WTC11 (cell line): ENCODE measurements around the gene NELL2. TPM values are rescaled to one million over a fixed set of nuclear protein-coding genes. Genes with fewer than 3 reads are reported as not detected.

Source experiments
- ATAC-seq: fragments of 200-7000 bp; cut with Tn5 transposase; 2 replicates; pipeline ENCODE4 v1.10.0; 2021; ENCODE audit warnings: mild to moderate bottlenecking, moderate library complexity
- CTCF ChIA-PET: fragments of 300-600 bp; sonication (Branson Sonifier 250); formaldehyde crosslinking; loops from one replicate; lab custom pipeline; 2021; ENCODE audit warnings: antibody characterized with exemption; lab: Charles Lee
- POLR2A ChIA-PET: fragments of 350-600 bp; sonication (Branson Sonifier 250); formaldehyde crosslinking; loops from one replicate; lab custom pipeline; 2021; ENCODE audit warnings: antibody characterized with exemption; lab: Charles Lee
- DNase-seq: peaks from one replicate; pipeline ENCODE4 v3.0.0; 2021; ENCODE audit warnings: low spot score
- H3K27ac Mint-ChIP-seq: 2 replicates; pipeline ENCODE4 v1.8.0; 2021; ENCODE audit warnings: mixed read lengths
- H3K27me3 Mint-ChIP-seq: 2 replicates; pipeline ENCODE4 v1.8.0; 2021; ENCODE audit warnings: low read depth, mild to moderate bottlenecking, moderate library complexity, mixed read lengths
- H3K36me3 Mint-ChIP-seq: 2 replicates; pipeline ENCODE4 v1.8.0; 2021; ENCODE audit warnings: mixed read lengths
- H3K4me1 Mint-ChIP-seq: 2 replicates; pipeline ENCODE4 v1.8.0; 2022; ENCODE audit warnings: mixed read lengths
- H3K4me3 Mint-ChIP-seq: 2 replicates; pipeline ENCODE4 v1.8.0; 2021; ENCODE audit warnings: mild to moderate bottlenecking, moderate library complexity, mixed read lengths
- H3K9me3 Mint-ChIP-seq: 2 replicates; pipeline ENCODE4 v1.8.0; 2021; ENCODE audit warnings: mixed read lengths
- CREB1 ChIP-seq: sonication (generic); formaldehyde crosslinking; IDR thresholded peaks from 2 replicates; pipeline ENCODE4 v1.8.0; 2023; ENCODE audit warnings: mild to moderate bottlenecking, missing genetic modification reagents
- FOXK1 ChIP-seq: sonication (generic); formaldehyde crosslinking; IDR thresholded peaks from 2 replicates; pipeline ENCODE4 v1.8.0; 2022; ENCODE audit warnings: mild to moderate bottlenecking, moderate library complexity, missing genetic modification reagents
- FOXP1 ChIP-seq: sonication (generic); formaldehyde crosslinking; IDR thresholded peaks from 2 replicates; pipeline ENCODE4 v1.8.0; 2022; ENCODE audit warnings: missing genetic modification reagents, mild to moderate bottlenecking, moderate library complexity, borderline replicate concordance
- HMGXB4 ChIP-seq: sonication (generic); formaldehyde crosslinking; IDR thresholded peaks from 2 replicates; pipeline ENCODE4 v1.8.1; 2023; ENCODE audit warnings: mild to moderate bottlenecking, moderate library complexity, missing genetic modification reagents
- IRF2 ChIP-seq: sonication (generic); formaldehyde crosslinking; IDR thresholded peaks from 2 replicates; pipeline ENCODE4 v1.8.0; 2022; ENCODE audit warnings: low read depth, missing genetic modification reagents, borderline replicate concordance
- PRDM15 ChIP-seq: sonication (generic); formaldehyde crosslinking; IDR thresholded peaks from 2 replicates; pipeline ENCODE4 v1.8.0; 2022; ENCODE audit warnings: missing genetic modification reagents
- TCF7 ChIP-seq: sonication (generic); formaldehyde crosslinking; IDR thresholded peaks from 2 replicates; pipeline ENCODE4 v1.8.0; 2022; ENCODE audit warnings: mild to moderate bottlenecking, low read depth, missing genetic modification reagents, moderate library complexity
- TEAD4 ChIP-seq: sonication (generic); formaldehyde crosslinking; IDR thresholded peaks from 2 replicates; pipeline ENCODE4 v1.8.0; 2022; ENCODE audit warnings: mild to moderate bottlenecking, missing genetic modification reagents
- TP53 ChIP-seq: sonication (generic); formaldehyde crosslinking; IDR thresholded peaks from 2 replicates; pipeline ENCODE4 v1.8.1; 2023; ENCODE audit warnings: mild to moderate bottlenecking, missing genetic modification reagents
- USF2 ChIP-seq: sonication (generic); formaldehyde crosslinking; IDR thresholded peaks from 2 replicates; pipeline ENCODE4 v1.8.1; 2023; ENCODE audit warnings: mild to moderate bottlenecking, missing genetic modification reagents, moderate library complexity
- ZNF138 ChIP-seq: sonication (generic); formaldehyde crosslinking; conservative IDR thresholded peaks from 2 replicates; pipeline ENCODE4 v1.8.1; 2022; ENCODE audit warnings: mild to moderate bottlenecking, moderate library complexity, missing genetic modification reagents
- ZNF263 ChIP-seq: sonication (generic); formaldehyde crosslinking; IDR thresholded peaks from 2 replicates; pipeline ENCODE4 v1.8.1; 2022; ENCODE audit warnings: low read depth, mild to moderate bottlenecking, moderate library complexity, missing genetic modification reagents
- ZNF317 ChIP-seq: sonication (generic); formaldehyde crosslinking; IDR thresholded peaks from 2 replicates; pipeline ENCODE4 v1.8.1; 2023; ENCODE audit warnings: low read depth, mild to moderate bottlenecking, moderate library complexity, missing genetic modification reagents, borderline replicate concordance
- ZNF396 ChIP-seq: fragments of 250-450 bp; sonication (Bioruptor Pico); IDR thresholded peaks from 2 replicates; pipeline ENCODE4 v1.8.0; 2021; ENCODE audit warnings: mild to moderate bottlenecking, moderate library complexity, borderline replicate concordance
- ZNF671 ChIP-seq: fragments of 250-450 bp; sonication (Bioruptor Pico); IDR thresholded peaks from 2 replicates; pipeline ENCODE4 v1.8.0; 2021; ENCODE audit warnings: mild to moderate bottlenecking
- total RNA-seq: library from RNA; stranded (reverse); gene quantifications from 3 replicates; pipeline ENCODE4 v1.2.3, GENCODE V29; 2021
- TF ChIP-seq, protein P1 (sequence below): fragments of 250-450 bp; sonication (Bioruptor Pico); IDR thresholded peaks from 2 replicates; pipeline ENCODE4 v1.9.0; 2021; ENCODE audit warnings: moderate library complexity, mild to moderate bottlenecking, inconsistent platforms, borderline replicate concordance
- TF ChIP-seq, protein P2 (sequence below): sonication (generic); formaldehyde crosslinking; IDR thresholded peaks from 2 replicates; pipeline ENCODE4 v1.8.1; 2022; ENCODE audit warnings: mild to moderate bottlenecking, missing genetic modification reagents, moderate library complexity, borderline replicate concordance
- TF ChIP-seq, protein P3 (sequence below): sonication (generic); formaldehyde crosslinking; IDR thresholded peaks from 2 replicates; pipeline ENCODE4 v1.8.1; 2023; ENCODE audit warnings: mild to moderate bottlenecking, missing genetic modification reagents, moderate library complexity
- TF ChIP-seq, protein P4 (sequence below): sonication (generic); formaldehyde crosslinking; IDR thresholded peaks from 2 replicates; pipeline ENCODE4 v1.8.0; 2022; ENCODE audit warnings: mild to moderate bottlenecking, missing genetic modification reagents
- TF ChIP-seq, protein P5 (sequence below): fragments of 250-450 bp; sonication (Bioruptor Pico); IDR thresholded peaks from 2 replicates; pipeline ENCODE4 v1.8.0; 2021; ENCODE audit warnings: mild to moderate bottlenecking

The NELL2 gene
- total RNA-seq, 1 experiment from 2014 or later = 37.4 TPM

GRCh38 chr12:44477331-44477980 lies 398.7 kb downstream of the NELL2 start:
- Mint-ChIP-seq H3K36me3 (peaks cover 37% of the 10 kb centered on the region), H3K4me3 (no peak overlapping the region), H3K27me3 (no peaks in the 10 kb centered on the region), H3K4me1 (no peaks in the 10 kb centered on the region), H3K9me3 (peaks cover 67% of the 10 kb centered on the region)
- DNase-seq = no peak
- POLR2A ChIA-PET = interaction anchor here (0.6 kb wide), 1 partner anchor 23 kb away, joined by 3 read pairs; no protein-coding TSS in a partner anchor
- no peak for TF ChIP-seq PRDM15 (CRISPR knock-in tag)
- TF ChIP-seq USF2 (CRISPR knock-in tag) = no peak
- TF ChIP-seq, protein P1, sequence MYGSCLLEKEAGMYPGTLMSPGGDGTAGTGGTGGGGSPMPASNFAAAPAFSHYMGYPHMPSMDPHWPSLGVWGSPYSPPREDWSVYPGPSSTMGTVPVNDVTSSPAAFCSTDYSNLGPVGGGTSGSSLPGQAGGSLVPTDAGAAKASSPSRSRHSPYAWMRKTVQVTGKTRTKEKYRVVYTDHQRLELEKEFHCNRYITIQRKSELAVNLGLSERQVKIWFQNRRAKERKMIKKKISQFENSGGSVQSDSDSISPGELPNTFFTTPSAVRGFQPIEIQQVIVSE (CRISPR knock-in tag) = no peak
- no peak for TF ChIP-seq HMGXB4 (CRISPR knock-in tag)
- no peak for TF ChIP-seq FOXP1 (CRISPR knock-in tag)
- no peak for TF ChIP-seq TEAD4 (CRISPR knock-in tag)
- no peak for TF ChIP-seq CREB1 (CRISPR knock-in tag)
- TF ChIP-seq, protein P2, sequence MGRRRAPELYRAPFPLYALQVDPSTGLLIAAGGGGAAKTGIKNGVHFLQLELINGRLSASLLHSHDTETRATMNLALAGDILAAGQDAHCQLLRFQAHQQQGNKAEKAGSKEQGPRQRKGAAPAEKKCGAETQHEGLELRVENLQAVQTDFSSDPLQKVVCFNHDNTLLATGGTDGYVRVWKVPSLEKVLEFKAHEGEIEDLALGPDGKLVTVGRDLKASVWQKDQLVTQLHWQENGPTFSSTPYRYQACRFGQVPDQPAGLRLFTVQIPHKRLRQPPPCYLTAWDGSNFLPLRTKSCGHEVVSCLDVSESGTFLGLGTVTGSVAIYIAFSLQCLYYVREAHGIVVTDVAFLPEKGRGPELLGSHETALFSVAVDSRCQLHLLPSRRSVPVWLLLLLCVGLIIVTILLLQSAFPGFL (CRISPR knock-in tag) = no peak
- TF ChIP-seq, protein P3, sequence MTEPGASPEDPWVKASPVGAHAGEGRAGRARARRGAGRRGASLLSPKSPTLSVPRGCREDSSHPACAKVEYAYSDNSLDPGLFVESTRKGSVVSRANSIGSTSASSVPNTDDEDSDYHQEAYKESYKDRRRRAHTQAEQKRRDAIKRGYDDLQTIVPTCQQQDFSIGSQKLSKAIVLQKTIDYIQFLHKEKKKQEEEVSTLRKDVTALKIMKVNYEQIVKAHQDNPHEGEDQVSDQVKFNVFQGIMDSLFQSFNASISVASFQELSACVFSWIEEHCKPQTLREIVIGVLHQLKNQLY = no peak
- TF ChIP-seq TCF7 (CRISPR knock-in tag) = no peak
- no peak for TF ChIP-seq ZNF671 (CRISPR knock-in tag)
- TF ChIP-seq ZNF396 (CRISPR knock-in tag) = no peak
- TF ChIP-seq ZNF263 = no peak
- TF ChIP-seq, all 79 proteins: peak for 0
- H3K27ac Mint-ChIP-seq = no peak overlapping the region
- no peak for ATAC-seq
- CTCF ChIA-PET = interaction anchor here (0.5 kb wide), 1 partner anchor 269 kb away, joined by 3 read pairs; no protein-coding TSS in a partner anchor

DNA sequence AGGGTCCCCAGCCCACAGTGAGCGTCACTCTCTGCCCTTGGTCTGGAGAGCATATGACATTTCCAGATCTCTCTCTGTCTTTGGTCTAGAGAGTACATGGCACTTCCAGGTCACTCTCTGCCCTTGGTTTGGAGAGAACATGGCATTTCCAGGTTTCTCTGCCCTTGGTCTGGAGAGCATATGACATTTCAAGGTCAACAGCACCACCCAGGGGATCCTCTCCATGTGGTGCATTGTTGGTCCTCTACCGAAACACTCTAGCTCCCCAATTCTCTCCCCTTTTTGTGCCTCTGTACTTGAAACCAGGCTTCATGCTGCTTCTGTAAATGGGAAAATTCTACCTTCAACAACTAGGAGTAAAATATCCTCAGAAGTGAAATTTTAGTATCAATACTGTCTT lies 399.4 kb downstream of the NELL2 start:
- ChIA-PET POLR2A (interaction anchor here (0.6 kb wide), 1 partner anchor 24 kb away, joined by 3 read pairs; no protein-coding TSS in a partner anchor), CTCF (interaction anchor here (0.5 kb wide), 1 partner anchor 268 kb away, joined by 3 read pairs; no protein-coding TSS in a partner anchor)
- Mint-ChIP-seq H3K27me3 (no peaks in the 10 kb centered on the region), H3K27ac (no peak overlapping the region), H3K36me3 (peaks cover 35% of the 10 kb centered on the region), H3K4me1 (no peaks in the 10 kb centered on the region), H3K4me3 (no peak overlapping the region), H3K9me3 (peaks cover 59% of the 10 kb centered on the region)
- no peak for ATAC-seq
- DNase-seq = no peak
- TF ChIP-seq, protein P4, sequence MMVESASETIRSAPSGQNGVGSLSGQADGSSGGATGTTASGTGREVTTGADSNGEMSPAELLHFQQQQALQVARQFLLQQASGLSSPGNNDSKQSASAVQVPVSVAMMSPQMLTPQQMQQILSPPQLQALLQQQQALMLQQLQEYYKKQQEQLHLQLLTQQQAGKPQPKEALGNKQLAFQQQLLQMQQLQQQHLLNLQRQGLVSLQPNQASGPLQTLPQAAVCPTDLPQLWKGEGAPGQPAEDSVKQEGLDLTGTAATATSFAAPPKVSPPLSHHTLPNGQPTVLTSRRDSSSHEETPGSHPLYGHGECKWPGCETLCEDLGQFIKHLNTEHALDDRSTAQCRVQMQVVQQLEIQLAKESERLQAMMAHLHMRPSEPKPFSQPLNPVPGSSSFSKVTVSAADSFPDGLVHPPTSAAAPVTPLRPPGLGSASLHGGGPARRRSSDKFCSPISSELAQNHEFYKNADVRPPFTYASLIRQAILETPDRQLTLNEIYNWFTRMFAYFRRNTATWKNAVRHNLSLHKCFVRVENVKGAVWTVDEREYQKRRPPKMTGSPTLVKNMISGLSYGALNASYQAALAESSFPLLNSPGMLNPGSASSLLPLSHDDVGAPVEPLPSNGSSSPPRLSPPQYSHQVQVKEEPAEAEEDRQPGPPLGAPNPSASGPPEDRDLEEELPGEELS = no peak
- TF ChIP-seq ZNF263 = no peak
- TF ChIP-seq ZNF138 (CRISPR knock-in tag) = no peak
- no peak for TF ChIP-seq IRF2 (CRISPR knock-in tag)
- TF ChIP-seq, protein P5, sequence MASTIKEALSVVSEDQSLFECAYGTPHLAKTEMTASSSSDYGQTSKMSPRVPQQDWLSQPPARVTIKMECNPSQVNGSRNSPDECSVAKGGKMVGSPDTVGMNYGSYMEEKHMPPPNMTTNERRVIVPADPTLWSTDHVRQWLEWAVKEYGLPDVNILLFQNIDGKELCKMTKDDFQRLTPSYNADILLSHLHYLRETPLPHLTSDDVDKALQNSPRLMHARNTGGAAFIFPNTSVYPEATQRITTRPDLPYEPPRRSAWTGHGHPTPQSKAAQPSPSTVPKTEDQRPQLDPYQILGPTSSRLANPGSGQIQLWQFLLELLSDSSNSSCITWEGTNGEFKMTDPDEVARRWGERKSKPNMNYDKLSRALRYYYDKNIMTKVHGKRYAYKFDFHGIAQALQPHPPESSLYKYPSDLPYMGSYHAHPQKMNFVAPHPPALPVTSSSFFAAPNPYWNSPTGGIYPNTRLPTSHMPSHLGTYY (CRISPR knock-in tag) = no peak
- TF ChIP-seq, protein P3 = no peak
- TF ChIP-seq ZNF317 (CRISPR knock-in tag) = no peak
- TF ChIP-seq FOXK1 (CRISPR knock-in tag) = no peak
- TF ChIP-seq TP53 = no peak
